Mammary epithelial cell (primary cell): ENCODE measurements around the gene COL5A1.

ENCODE experiments used
- CTCF ChIP-seq, 2 donors: IDR thresholded peaks in 1 of 2; conservative IDR thresholded peaks in 1 of 2; 2 replicates each; pipeline ENCODE4 v1.5.1; 2011 to 2012; ENCODE audit warnings: inconsistent platforms in 2 of 2, low read length in 2 of 2, mild to moderate bottlenecking in 2 of 2, control low read depth in 1 of 2, low read depth in 1 of 2; ENCODE audit not compliant: insufficient read depth in 1 of 2; ENCODE audit errors: extremely low read depth in 1 of 2
- EZH2 ChIP-seq: IDR thresholded peaks from 2 replicates; pipeline ENCODE4 v1.6.1; 2012; ENCODE audit warnings: low read length, inconsistent platforms, borderline replicate concordance

GRCh38 chr9:134756098-134756497 is 114.5 kb downstream of the COL5A1 start:
- TF ChIP-seq CTCF (conservative IDR thresholded peaks at IDR 0.05 in 1 of 2, IDR thresholded peaks at IDR 0.05 in 1 of 2; ENCODE audit: extremely low read depth in 1 of 2, insufficient read depth in 1 of 2, low read depth in 1 of 2, low read length in 2 of 2), result no peak
- no peak for TF ChIP-seq EZH2
